Central memory CD8-positive, alpha-beta T cell (primary cell): Measurements from ENCODE around the gene PALS2.

Source experiments
- ATAC-seq: fragments of 150-1000 bp; cut with Tn5 transposase; replicated peaks from 2 replicates; pipeline ENCODE4 v1.10.0; 2022; ENCODE audit warnings: mild to moderate bottlenecking, moderate FRiP score, moderate number of reproducible peaks; ENCODE audit not compliant: poor library complexity, severe bottlenecking; ENCODE audit errors: extremely low read depth
- DNase-seq, 2 donors: peaks; one replicate each; pipeline ENCODE4 v3.0.0; 2021; ENCODE audit warnings: low spot score in 2 of 2
- H3K27ac Mint-ChIP-seq: one replicate; pipeline ENCODE4 v1.8.0; 2022; ENCODE audit warnings: low read depth, mild to moderate bottlenecking, moderate library complexity, mixed read lengths
- H3K27me3 Mint-ChIP-seq: one replicate; pipeline ENCODE4 v1.8.0; 2022; ENCODE audit warnings: mixed read lengths
- H3K36me3 Mint-ChIP-seq: one replicate; pipeline ENCODE4 v1.8.0; 2022; ENCODE audit warnings: mild to moderate bottlenecking, moderate library complexity, mixed read lengths; ENCODE audit not compliant: insufficient read depth
- H3K4me1 Mint-ChIP-seq: one replicate; pipeline ENCODE4 v1.8.0; 2022; ENCODE audit warnings: mixed read lengths
- H3K4me3 Mint-ChIP-seq: one replicate; pipeline ENCODE4 v1.8.0; 2022; ENCODE audit warnings: mild to moderate bottlenecking, moderate library complexity, mixed read lengths
- H3K9me3 Mint-ChIP-seq: one replicate; pipeline ENCODE4 v1.8.0; 2022; ENCODE audit warnings: mixed read lengths

The PALS2 gene

DNA sequence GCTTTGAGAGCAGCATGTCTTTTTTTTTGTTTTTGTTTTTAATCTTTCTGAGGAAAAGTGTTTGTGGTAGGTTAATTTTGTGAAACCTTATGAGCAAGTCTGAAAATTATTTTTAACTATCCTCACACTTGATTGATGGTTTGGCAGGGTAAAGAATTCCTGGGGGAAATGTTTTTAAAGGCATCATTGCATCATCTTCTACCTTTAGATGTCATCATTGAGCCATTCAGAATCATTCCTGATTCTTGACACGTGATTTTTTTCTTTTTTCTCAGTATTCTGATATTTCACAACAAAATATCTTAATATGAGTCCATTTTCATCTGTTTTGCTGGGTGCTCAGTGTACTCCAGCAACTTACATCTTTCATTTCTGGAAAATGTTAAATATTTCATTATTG is 28.3 kb downstream of the PALS2 start:
- H3K9me3 Mint-ChIP-seq, result peaks cover 6% of the 10 kb centered on the region
- no peaks in the 10 kb centered on the region for H3K27me3 Mint-ChIP-seq
- ATAC-seq (no peak), DNase-seq (no peak)
- H3K36me3 Mint-ChIP-seq, result no peaks in the 10 kb centered on the region
- no peak overlapping the region for H3K27ac Mint-ChIP-seq
- no peak overlapping the region for H3K4me3 Mint-ChIP-seq
- peaks cover 10% of the 10 kb centered on the region for H3K4me1 Mint-ChIP-seq

DNA sequence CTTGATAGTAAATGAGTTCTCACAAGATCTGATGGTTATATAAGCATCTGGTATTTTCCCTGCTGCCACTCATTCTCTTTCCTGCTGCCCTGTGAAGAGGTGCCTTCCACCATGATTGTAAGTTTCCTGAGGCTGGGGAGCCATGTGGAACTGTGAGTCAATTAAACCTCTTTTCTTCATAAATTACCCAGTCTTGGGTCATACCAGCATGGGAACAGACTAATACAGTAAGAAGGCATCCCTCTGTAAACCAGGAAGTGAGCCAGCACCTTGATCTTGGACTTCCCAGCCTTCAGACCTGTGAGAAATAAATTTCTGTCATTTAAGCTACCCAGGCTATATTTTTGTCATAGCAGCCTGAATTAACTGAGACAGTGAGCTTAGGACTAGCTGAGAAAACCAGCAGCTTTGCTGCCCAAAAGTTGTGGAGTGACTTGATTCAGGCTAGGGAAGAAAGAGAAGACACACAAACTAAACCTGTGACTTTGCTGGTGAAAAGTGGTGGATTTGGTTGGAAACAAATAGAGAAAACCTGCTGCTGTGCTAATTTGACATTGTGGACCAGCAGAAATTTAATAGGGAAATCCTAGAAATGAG is 29.7 kb downstream of the PALS2 start:
- no peak for DNase-seq
- H3K36me3 Mint-ChIP-seq, result no peaks in the 10 kb centered on the region
- H3K27ac Mint-ChIP-seq, result no peak overlapping the region
- H3K4me3 Mint-ChIP-seq, result no peak overlapping the region
- peaks cover 6% of the 10 kb centered on the region for H3K9me3 Mint-ChIP-seq
- no peak for ATAC-seq
- H3K4me1 Mint-ChIP-seq, result peaks cover 10% of the 10 kb centered on the region
- no peaks in the 10 kb centered on the region for H3K27me3 Mint-ChIP-seq

DNA sequence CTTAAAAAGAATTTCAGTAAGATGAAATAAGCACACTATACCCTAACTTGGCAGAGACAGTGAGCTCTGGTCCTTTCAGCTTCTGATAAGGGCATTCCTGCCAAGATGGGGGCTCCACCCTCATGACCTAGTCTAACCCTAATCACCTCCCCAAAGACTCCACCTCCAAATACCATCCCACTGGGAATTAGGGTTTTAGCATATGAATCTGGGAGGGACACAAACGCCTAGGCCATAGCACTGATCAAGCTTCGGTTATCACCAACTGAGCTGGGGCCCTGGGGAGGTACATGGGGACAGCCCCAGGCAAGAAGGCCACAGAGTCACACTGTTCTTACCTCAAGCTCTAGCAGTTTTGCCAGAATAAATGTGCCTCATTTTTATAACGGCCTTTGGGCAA is 31.4 kb downstream of the PALS2 start:
- Mint-ChIP-seq H3K27ac (no peak overlapping the region), H3K36me3 (no peaks in the 10 kb centered on the region), H3K27me3 (no peaks in the 10 kb centered on the region), H3K9me3 (peaks cover 6% of the 10 kb centered on the region), H3K4me3 (no peak overlapping the region), H3K4me1 (peaks cover 24% of the 10 kb centered on the region)
- no peak for ATAC-seq
- DNase-seq, result no peak

DNA sequence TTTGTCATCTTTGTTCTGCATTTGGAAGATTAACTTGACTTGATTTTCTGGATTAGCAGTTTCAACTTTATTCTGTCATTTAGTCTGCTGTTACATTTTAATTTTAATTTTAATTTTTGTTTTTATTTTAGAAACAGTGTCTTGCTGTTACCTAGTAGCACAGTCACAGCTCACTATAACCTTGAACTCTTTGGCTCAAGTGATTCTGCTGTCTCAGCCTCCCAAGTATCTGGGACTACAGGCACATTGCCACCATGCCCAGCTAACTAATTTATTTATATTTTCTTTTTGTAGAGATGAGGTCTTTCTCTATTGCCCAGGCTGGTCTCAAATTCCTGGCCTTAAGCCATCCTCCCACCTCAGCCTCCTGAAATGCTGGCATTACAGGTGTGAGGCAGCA is 35.3 kb downstream of the PALS2 start:
- H3K27me3 Mint-ChIP-seq, result no peaks in the 10 kb centered on the region

DNA sequence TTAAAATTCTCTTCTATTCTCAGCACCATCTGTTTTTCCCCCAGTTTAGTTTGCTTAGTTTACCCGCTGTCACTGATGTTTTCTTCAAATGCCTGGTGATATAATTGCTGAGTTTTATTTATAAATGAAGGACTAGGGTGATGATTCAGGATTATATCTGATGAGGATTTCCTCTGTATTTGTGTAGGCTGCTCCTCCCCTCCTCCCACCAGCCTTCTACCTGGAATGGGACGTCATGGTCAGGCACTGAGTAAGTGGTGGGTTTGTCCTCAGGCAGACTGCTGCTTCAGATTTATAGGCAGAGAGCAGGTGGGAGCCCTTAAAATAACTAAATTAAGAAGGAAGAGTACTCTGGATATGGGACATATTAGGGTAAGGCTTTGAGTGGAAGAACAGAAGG is 35.8 kb downstream of the PALS2 start:
- DNase-seq (no peak), ATAC-seq (no peak)
- Mint-ChIP-seq H3K9me3 (peaks cover 6% of the 10 kb centered on the region), H3K27ac (no peak overlapping the region), H3K4me3 (no peak overlapping the region), H3K36me3 (no peaks in the 10 kb centered on the region), H3K4me1 (peaks cover 20% of the 10 kb centered on the region), H3K27me3 (no peaks in the 10 kb centered on the region)

More for the DNA sequence above, 35.3 kb downstream of the PALS2 start:
- H3K9me3 Mint-ChIP-seq, result peaks cover 2% of the 10 kb centered on the region
- no peaks in the 10 kb centered on the region for H3K36me3 Mint-ChIP-seq
- peaks cover 20% of the 10 kb centered on the region for H3K4me1 Mint-ChIP-seq
- H3K4me3 Mint-ChIP-seq, result no peak overlapping the region
- no peak for DNase-seq
- no peak overlapping the region for H3K27ac Mint-ChIP-seq
- no peak for ATAC-seq

DNA sequence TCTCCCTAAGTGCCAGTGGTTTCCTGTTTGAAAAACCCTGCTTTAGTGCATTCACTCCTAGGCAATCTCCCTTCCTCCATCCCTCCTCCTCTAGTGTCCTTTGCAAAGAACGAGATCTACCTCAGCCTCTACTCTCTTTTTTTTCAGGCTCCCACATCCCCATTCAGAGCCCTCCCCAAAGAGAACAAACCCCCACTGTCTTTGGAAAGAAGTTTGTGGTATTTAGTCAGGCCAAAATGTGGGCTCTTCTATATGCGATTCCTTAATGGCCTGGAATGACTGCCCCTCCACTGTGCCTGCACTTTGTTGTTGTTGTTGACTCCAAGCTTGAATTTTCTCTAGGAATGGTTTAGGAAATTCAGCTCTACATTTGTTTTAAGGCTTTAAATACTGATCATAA is 36.3 kb downstream of the PALS2 start:
- Mint-ChIP-seq H3K27ac (no peak overlapping the region), H3K27me3 (no peaks in the 10 kb centered on the region), H3K4me1 (peaks cover 20% of the 10 kb centered on the region), H3K36me3 (no peaks in the 10 kb centered on the region), H3K4me3 (no peak overlapping the region), H3K9me3 (peaks cover 6% of the 10 kb centered on the region)
- no peak for ATAC-seq
- no peak for DNase-seq

DNA sequence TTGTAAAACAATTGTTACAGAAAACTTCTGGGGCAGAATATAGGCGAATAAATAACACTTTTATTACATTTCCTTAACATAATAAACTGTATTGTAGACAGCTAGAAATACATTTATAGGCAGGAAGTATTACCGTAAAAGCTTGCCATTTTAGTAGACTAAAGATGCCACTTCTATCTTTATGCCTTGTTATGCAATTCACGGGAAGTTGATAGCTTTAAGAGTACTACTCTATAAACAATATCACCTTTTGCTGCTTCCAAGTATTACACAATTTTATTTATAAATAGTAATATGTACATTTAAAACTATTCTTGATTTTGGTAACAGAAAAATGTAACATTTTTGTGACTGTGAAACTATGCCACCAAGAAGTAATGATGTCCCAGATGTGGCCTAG is 37.9 kb downstream of the PALS2 start:
- Mint-ChIP-seq H3K36me3 (no peaks in the 10 kb centered on the region), H3K27me3 (no peaks in the 10 kb centered on the region), H3K4me3 (no peak overlapping the region), H3K27ac (no peak overlapping the region), H3K4me1 (peaks cover 20% of the 10 kb centered on the region), H3K9me3 (peaks cover 6% of the 10 kb centered on the region)
- DNase-seq, result no peak
- ATAC-seq, result no peak

DNA sequence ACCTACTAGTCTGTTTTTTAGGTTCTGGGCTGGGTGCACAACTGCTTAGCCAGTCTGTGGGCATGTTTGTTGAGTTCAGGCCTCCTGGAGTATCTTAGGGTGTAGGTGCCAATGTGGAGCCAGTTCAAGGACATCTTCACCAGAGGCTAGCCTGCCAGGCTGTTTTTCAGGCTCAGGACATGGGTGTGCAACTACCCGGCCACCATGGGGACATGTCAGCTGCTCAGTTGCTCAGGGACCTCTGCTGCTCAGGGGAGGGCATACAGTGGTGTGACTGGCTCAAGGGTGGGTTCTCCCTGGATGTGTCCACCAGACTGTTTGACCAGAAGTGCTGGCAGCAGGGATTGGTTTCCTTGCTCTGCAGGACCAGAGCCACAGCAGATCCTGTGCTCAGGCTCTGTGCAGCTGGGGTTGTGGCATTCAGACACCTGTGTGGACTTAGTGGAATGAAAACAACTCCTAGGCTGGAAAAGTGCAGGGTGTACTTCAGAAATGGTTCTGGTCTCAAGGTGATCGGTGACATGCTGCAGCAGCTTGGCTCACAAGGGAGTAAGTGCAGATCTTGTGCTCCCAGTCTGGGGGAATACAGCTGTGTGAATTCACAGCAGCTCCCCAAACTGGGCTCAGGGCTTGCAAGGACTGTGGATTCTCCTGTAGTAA is 44.8 kb downstream of the PALS2 start:
- Mint-ChIP-seq H3K4me1 (peaks cover 26% of the 10 kb centered on the region), H3K27me3 (no peaks in the 10 kb centered on the region), H3K9me3 (peaks cover 14% of the 10 kb centered on the region), H3K4me3 (no peak overlapping the region), H3K36me3 (peaks cover 3% of the 10 kb centered on the region), H3K27ac (no peak overlapping the region)
- no peak for DNase-seq
- ATAC-seq, result no peak

DNA sequence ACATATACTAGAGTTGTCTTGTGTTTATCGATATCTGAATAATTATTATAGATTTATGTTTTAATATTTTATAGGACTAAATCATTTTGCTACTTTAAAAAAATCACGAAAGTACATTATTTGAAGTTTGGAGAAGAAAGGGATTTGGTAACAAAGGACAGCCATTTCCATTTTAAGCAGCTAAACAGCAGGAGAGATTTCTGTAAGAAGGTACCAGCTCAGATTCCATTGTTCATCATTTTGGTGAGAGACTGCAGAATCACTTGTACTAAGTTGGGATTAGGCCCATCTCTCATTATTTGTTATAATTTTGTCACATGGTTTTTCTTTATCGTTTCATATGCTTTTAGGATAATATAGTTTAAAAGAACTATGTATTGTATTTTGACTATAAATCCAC is 46.7 kb downstream of the PALS2 start:
- Mint-ChIP-seq H3K4me3 (no peak overlapping the region), H3K4me1 (peaks cover 27% of the 10 kb centered on the region), H3K27me3 (no peaks in the 10 kb centered on the region), H3K9me3 (peaks cover 8% of the 10 kb centered on the region), H3K27ac (no peak overlapping the region), H3K36me3 (peaks cover 3% of the 10 kb centered on the region)
- ATAC-seq, result no peak
- DNase-seq, result no peak

DNA sequence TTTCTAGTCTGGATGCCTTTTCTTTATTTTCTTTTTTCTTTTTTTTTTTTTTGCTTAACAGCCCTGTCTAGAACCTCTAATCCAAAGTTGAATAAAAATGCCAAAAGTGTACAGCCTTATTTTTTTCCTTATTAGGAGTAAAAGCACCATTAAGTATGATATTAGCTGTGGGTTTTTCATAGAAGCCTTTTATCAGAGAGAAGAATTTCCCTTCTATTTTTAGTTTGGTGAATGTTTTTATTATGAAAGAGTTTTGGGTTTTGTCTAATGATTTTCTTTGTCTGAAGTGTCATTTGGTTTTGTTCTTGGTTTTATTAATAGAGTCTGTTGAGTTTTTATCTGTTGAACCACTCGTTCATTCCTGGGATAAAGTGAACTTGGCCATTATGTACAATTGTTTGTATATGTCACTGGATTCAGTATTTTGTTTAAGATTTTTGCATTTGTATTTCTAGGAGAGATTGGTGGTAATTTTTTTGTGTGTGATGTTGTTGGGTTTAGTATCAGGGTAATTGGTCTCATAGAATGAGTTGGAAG is 49.5 kb downstream of the PALS2 start:
- Mint-ChIP-seq H3K4me1 (peaks cover 27% of the 10 kb centered on the region), H3K9me3 (peaks cover 6% of the 10 kb centered on the region), H3K4me3 (no peak overlapping the region), H3K27me3 (no peaks in the 10 kb centered on the region), H3K27ac (no peak overlapping the region), H3K36me3 (peaks cover 1% of the 10 kb centered on the region)
- DNase-seq (no peak), ATAC-seq (no peak)
